Measurements from ENCODE around the gene LCLAT1. TPM values are rescaled to one million over a fixed set of nuclear protein-coding genes. Genes with fewer than 3 reads are reported as not detected.

Gene LCLAT1
- polyA plus RNA-seq, 2 of the 4 experiments (the other 2 are of a cell fraction): 19.5 to 71.0 TPM

DNA sequence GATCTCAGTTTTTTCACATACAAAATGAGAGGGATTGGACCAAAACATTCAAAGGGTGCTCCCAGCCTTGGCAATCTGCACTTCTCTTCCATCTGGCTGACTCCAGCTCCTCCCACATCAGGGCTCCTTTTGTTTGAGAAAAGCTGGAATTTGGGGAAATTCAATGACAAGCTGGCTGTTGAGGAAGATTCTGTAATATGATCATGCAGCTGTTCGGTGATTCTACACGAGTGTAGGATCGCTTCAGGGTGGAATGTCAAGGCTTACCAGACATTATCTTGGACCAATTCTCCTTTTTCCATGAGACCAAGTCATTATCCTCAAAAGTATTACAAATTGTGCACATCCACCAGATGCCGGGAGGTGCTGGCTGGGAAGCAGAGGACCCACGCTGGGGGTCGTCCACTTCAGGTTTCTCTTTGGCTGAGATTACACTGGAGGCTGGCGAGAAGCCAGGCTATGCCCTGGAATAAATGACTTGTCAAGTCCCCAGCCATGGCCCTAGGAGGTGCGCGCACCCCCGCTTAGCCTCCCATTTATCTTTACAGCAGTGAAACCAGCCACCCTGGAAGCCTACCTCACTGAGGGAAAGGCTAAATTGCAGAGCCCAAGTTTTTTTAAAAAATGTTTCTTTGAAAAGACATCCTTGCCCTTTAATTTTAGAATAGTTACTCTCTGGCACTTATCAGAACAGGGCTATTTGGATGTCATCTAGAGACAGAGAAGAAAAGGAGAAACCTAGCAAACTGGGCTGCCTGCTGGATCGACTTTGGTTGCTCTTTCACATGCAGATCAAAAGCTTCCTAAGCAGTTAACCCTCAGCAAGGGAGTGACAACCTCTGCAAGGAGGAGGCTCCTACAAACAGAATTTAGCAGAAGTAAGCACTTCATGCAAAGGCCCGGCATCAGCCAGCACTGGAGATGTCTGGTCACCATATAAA is 42.5 kb upstream of the LCLAT1 start:
- ChIA-PET POLR2A (interaction anchor here (0.9 kb wide), 1 partner anchor 173 kb away, joined by 5 read pairs; no protein-coding TSS in a partner anchor), CTCF (interaction anchor here (0.6 to 1.4 kb wide), 3 partner anchors 9 to 196 kb away, joined by 3 to 4 read pairs (median 3); no protein-coding TSS in a partner anchor)
- no peak for ATAC-seq
- no peak for DNase-seq (ENCODE audit: low read depth in 1 of 2, low spot score in 1 of 2)
- WGBS (ENCODE audit: missing lambda C conversion rate): 70% methylated on average over 12 of the region's 12 CpGs
- Histone ChIP-seq H3K27ac (no peak overlapping the region), H3K4me2 (no peak overlapping the region), H3K9me3 (no peaks in the 10 kb centered on the region), H3K4me1 (peaks cover 9% of the 10 kb centered on the region; the same call in 2 of the 3 replicates), H3K4me3 (no peak overlapping the region)
- TF ChIP-seq, protein P1, sequence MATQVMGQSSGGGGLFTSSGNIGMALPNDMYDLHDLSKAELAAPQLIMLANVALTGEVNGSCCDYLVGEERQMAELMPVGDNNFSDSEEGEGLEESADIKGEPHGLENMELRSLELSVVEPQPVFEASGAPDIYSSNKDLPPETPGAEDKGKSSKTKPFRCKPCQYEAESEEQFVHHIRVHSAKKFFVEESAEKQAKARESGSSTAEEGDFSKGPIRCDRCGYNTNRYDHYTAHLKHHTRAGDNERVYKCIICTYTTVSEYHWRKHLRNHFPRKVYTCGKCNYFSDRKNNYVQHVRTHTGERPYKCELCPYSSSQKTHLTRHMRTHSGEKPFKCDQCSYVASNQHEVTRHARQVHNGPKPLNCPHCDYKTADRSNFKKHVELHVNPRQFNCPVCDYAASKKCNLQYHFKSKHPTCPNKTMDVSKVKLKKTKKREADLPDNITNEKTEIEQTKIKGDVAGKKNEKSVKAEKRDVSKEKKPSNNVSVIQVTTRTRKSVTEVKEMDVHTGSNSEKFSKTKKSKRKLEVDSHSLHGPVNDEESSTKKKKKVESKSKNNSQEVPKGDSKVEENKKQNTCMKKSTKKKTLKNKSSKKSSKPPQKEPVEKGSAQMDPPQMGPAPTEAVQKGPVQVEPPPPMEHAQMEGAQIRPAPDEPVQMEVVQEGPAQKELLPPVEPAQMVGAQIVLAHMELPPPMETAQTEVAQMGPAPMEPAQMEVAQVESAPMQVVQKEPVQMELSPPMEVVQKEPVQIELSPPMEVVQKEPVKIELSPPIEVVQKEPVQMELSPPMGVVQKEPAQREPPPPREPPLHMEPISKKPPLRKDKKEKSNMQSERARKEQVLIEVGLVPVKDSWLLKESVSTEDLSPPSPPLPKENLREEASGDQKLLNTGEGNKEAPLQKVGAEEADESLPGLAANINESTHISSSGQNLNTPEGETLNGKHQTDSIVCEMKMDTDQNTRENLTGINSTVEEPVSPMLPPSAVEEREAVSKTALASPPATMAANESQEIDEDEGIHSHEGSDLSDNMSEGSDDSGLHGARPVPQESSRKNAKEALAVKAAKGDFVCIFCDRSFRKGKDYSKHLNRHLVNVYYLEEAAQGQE (IDR thresholded peaks at IDR 0.05): no peak
- TF ChIP-seq E2F6 (IDR thresholded peaks at IDR 0.05; ENCODE audit: borderline replicate concordance, low read depth) (no peak), ELK1 (IDR thresholded peaks at IDR 0.05; ENCODE audit: low read depth, low read length) (no peak), TP53 (CRISPR knock-in tag; IDR thresholded peaks at IDR 0.05) (no peak), ZNF302 (CRISPR knock-in tag; IDR thresholded peaks at IDR 0.05) (no peak), TFCP2L1 (CRISPR knock-in tag; IDR thresholded peaks at IDR 0.05) (no peak), POLR2AphosphoS2 (conservative IDR thresholded peaks at IDR 0.05; ENCODE audit: low read length) (no peak)
- no peak for FAIRE-seq

DNA sequence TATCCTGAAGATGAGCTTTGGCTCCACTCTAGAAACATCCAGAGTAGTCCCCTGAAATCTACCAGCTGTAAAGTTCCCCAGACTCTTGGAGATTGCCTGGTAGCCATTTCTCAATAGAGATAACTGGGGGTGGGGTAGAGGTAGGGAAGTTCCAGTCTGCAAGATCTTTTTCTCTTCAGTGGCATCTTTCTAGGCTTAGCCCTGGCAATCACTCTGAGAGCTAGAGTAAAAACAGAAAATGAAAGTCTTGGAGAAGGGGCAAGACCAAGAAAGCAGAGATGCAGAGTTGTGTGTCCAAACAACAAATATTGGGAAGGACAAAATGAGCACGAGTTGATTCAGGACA is 41.8 kb upstream of the LCLAT1 start:
- H3K4me3 ChIP-seq: no peak overlapping the region
- H3K9me3 ChIP-seq: no peaks in the 10 kb centered on the region
- no peak overlapping the region for H3K27ac ChIP-seq
- no peak for TF ChIP-seq MAZ (IDR thresholded peaks at IDR 0.05; ENCODE audit: borderline replicate concordance, low read depth, low read length)
- TF ChIP-seq ZFP36 (IDR thresholded peaks at IDR 0.05; ENCODE audit: borderline replicate concordance, partially characterized antibody): no peak
- no peak for TF ChIP-seq MAX (IDR thresholded peaks at IDR 0.05)
- TF ChIP-seq RCOR1 (IDR thresholded peaks at IDR 0.05; ENCODE audit: low read depth, low read length): no peak
- TF ChIP-seq NFE2L2 (conservative IDR thresholded peaks at IDR 0.05; ENCODE audit: low read length): no peak
- no peak for TF ChIP-seq SREBF2 (IDR thresholded peaks at IDR 0.05)
- TF ChIP-seq CTCF (IDR thresholded peaks at IDR 0.05): no peak
- no peak for TF ChIP-seq BCL3 (IDR thresholded peaks at IDR 0.05)
- TF ChIP-seq POLR2A (IDR thresholded peaks at IDR 0.05; ENCODE audit: low read length): no peak
- no peak for TF ChIP-seq HOXB5 (CRISPR knock-in tag; IDR thresholded peaks at IDR 0.05)
- H3K4me2 ChIP-seq: no peak overlapping the region
- ChIA-PET POLR2A (interaction anchor here (0.9 kb wide), 1 partner anchor 173 kb away, joined by 5 read pairs; no protein-coding TSS in a partner anchor), CTCF (interaction anchor here (0.6 to 1.4 kb wide), 2 partner anchors 87 to 196 kb away, joined by 3 to 4 read pairs; no protein-coding TSS in a partner anchor)
- ATAC-seq (no peak), FAIRE-seq (no peak), DNase-seq (ENCODE audit: low read depth in 1 of 2, low spot score in 1 of 2) (no peak)
- peaks cover 15% of the 10 kb centered on the region for H3K4me1 ChIP-seq
- WGBS (ENCODE audit: missing lambda C conversion rate): 3% methylated on average over 1 of the region's 1 CpG
